Glomerular visceral epithelial cell (primary cell): ENCODE measurements around the gene NUS1.
A peak's percentile ranks its signal among the peaks of the same experiment; 100 is the strongest.
"Not testable (repeated sequence)": the region's sequence is repeated elsewhere in the genome, so short reads cannot be mapped to it uniquely, and the experiment has no call there.

Source experiments
- DNase-seq: peaks from one replicate; pipeline ENCODE4 v3.0.0-alpha.2; 2016; ENCODE audit errors: extremely low spot score

Gene NUS1

DNA sequence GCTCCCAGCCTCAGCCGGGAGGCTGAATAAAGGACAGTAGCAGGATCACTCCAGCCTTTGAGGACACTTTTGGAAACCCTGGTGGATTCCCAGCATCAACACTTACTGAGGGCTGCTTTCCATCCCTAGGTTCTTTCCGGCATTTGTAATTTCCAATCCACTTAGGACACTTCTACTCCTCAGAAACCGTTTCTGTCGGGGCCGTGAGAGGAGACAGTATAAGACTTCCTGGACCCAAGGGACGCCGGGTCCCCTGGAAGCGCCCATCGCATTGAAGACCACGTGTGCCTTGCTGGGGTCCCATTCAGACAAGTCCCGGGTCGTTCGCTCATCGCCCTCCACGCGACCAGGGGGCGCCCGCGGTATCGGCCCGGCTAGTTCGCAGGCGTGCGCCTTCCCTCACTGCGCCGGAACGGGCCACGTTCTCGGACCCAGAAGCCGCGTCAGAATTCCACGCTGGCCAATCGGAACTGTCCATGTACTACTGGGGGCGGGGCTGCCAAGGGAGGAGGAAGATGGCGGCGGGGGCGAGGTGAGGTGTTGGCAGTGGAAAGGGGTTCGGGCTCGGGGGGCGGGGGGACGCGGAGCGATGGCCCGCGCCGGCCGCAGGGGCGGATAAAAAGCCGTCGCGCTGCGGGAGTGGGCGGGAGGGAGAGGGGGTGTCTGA is at the start of gene NUS1:
NUS1 (plus strand) TSS at position 479 of the 667 bp plus-strand sequence. CDS start 202 bp downstream, outside the sequence.
- peak; percentile 97 for DNase-seq

DNA sequence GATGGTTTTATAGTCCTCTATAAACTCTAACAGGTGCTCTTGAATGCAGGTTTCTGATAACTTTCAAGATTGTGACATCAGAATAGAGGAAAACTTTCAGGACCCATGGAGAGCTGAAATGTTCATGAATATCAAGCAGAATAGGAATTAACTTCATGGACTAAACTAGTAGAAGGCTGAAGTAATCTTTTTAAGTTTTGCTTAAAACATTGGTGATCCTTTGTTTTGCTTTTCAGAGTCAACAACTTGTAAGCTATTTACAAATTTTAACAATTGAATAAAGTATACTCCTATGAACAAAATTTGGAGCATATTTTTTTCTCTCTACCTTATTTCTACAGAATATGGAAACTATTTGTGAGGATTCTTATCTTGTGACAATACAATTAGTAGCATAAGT is 47.7 kb upstream of the NUS1 start:
- DNase-seq, result no peak

DNA sequence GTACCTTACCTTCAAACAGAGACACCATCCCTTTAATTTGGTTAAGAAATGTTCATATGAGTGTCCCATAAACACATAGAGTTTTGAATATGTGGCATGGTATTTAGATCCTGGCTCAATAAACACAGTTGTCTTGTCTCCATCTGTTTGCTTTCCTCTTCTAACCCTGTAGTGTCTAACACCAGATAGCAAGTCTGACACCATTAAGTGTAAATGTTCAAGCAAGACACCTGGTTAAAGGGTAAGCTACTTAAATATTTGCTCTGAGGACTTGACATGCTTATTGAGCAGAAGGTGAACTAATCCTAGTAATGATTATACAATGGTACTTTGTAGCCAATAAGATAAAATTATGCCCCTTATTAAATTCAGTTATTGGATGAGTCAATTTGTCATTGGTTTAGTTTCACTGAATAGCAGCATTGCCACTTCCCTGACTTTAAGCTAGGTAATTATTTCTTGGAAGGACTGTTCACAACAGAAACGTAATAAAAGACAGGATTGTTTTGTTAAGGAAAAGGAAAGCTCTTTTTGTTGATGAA is 46.1 kb upstream of the NUS1 start:
- no peak for DNase-seq

DNA sequence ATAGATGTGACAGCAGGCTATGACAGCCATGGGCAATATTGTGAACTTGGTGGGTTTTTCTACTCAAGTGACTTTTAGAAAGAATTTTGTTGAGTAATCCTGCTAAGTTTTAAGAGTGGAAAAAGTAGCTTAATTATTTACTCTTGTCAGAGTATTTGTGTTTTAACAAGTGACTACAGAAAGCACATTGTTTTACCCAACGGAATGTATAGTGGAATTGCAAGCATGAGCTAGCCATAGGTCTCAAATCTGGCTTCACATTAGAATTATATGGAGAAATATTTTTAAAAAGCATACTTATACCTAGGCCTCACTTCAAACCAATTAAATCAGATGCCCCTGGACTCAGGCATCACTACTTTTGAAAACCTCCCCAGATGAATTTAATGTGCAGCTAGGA is 37.5 kb upstream of the NUS1 start:
- DNase-seq, result no peak

DNA sequence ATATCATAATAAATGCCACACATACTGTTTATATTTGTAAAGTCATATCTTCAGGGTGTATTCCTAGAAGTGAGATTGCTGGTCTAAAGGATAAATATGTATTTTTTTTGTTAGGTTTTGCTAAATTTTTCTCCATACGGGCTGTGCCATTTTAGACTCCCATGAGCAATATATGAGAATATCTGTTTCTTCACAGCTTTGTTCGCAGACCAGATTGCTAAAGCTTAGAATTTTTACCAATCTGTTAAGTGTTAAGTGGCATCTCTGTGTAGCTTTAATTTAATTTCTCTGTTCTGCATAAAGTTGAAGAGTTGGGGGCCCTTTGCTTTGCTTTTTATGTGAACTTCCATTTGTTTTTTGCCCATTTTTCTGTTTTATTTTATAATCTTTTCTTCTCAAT is 32.3 kb upstream of the NUS1 start:
- no peak for DNase-seq

DNA sequence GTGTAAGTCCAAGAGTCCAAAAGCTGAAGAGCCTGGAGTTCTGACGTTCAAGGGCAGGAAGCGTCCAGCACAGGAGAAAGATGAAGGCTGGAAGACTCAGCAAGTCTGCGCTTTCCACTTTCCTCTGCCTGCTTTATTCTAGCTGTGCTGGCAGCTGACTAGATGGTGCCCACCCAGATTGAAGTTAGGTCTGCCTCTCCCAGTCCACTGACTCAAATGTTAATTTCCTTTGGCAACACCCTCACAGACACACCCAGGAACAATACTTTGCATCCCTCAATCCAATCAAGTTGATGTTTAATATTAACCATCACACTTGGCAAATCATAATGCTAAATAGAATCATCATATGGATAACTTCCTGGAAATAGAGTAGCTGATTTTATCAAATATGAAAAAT is 23.3 kb upstream of the NUS1 start:
- DNase-seq, result not testable (repeated sequence)

DNA sequence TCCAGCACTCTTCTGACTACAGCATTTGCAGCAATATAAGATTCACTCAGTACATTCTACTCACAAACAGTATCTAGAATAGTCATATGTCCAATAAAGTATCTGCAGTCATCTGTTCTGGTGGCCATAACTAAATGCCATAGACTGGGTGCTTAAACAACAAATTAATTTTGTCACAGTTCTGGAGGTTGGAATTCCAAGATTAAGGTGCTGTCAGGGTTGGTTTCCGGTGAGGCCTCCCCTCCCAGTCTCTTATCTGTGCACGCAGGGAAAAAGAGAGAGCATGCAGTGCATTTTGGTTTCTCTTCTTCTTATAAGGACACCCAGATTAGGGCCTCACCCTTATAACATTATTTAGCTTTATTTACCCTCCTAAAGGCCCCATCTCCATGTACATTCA is 21.3 kb upstream of the NUS1 start:
- DNase-seq, result no peak

DNA sequence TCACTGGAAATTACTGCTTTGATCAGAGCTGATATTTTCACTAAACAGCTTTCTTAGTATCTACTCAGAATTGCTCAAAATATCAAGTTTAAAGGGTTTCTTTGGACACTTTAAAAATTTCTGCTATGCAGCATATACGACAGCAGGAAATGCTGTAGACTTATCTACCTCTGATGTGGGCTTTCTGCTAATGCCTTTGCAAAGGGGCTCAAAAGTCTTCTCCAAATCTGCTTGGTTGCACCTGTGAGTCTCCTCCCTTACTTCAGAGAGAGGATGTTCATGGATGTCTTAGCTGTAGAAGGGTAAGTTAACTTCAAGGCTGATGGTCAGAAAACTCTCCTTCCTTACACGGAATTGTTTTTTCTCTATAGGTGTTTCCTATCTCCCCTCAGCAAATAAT is 19.9 kb upstream of the NUS1 start:
- no peak for DNase-seq

DNA sequence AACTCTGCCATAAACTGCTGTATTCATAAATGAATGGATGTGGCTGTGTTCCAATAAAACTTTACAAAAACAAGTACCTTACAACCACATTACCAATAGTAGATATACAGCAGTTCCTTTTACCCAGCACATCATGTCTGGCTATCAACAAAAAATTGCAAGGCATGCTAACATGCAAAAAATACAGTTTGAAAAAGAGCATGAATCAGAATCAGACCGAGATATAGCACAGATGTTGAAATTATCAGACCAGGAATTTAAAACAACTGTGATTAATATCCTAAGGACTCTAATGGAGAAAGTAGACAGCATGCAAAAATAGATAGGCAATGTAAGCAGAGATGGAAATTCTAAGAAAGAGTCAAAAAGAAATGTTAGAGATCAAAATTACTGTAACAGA is 8.4 kb upstream of the NUS1 start:
- DNase-seq, result no peak

DNA sequence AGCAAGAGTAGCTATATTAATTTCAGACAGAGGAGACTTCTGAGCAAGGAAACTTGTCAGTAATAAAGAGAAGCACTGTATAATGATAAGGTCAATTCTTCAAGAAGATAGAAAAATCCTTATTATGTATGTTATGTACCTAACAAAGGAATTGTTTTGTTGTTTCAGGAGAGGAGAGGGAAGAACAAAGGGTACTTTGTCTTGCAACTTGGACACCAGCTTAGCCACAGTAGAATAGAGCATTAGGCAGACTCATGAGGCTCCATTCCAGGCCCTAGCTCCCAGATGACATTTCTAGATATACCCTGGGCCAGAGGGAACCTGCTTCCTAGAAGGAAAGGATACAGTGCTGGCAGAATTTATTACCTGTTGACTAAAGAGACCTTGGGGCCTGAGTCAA is 6.5 kb upstream of the NUS1 start:
- no peak for DNase-seq

DNA sequence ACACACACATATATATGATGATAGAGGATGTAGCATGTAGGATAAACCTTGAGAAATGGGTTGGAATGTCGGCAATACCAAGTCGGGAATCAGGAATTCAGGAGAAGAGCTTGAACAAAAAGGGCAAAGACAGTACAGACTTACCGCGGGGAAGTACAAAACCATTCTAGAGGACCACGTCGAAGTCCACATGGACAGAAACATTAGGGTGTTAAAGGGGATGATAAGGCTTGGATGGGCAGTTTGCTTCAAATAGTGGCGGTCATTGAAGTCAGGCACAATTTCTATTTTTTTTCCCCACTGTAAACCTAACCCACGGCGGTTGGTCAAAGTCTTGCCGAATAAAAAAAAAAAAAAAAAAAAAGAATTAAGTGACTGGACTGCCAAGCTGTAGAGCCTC is 766 bp upstream of the NUS1 start:
- peak; percentile 3 for DNase-seq

DNA sequence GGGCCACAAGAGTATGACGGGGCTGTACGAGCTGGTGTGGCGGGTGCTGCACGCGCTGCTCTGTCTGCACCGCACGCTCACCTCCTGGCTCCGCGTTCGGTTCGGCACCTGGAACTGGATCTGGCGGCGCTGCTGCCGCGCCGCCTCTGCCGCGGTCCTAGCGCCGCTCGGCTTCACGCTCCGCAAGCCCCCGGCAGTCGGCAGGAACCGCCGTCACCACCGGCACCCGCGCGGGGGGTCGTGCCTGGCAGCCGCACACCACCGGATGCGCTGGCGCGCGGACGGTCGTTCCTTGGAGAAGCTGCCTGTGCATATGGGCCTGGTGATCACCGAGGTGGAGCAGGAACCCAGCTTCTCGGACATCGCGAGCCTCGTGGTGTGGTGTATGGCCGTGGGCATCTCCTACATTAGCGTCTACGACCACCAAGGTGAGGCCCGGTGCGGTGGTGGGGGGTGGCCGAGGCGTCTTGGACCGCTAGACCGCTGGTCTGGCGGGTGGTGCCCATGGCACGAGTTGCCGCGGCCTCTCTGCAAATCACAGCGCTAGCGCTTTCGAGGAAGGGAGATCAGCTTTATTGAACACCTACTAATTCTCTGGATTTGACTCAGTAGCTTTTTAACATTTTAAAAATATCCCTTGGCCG is 511 bp downstream of the NUS1 start:
- peak; percentile 15 for DNase-seq

DNA sequence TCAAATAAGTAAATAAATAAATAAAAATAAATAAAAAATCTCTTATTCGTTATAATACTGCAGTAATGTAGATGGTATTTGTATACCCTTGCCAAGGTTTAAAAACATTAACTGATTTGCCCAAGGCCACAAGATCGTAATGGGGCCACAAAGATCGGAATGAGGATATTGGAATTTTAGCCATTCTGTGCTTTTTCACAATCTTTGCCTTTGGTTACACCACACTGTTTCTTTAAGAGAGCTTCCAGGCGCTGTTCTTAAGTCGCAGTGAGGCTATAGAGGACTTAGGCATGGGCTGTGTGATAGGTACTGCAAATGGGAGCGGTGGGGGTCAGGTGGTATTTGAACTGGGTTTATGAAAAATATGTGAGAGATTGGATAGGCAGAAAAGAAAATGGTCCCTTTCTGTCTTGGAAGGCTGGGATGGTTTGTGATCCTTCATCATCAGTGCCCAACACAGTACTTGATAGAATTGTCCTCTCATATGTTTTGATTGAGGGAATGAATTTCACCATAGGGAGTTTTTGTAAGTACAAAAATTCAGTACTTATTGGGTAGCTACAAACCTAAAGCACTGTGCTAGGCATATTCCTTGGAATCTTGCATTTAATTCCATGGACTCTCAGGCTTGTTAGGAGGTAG is 1.4 kb downstream of the NUS1 start:
- DNase-seq, result peak; percentile 5

DNA sequence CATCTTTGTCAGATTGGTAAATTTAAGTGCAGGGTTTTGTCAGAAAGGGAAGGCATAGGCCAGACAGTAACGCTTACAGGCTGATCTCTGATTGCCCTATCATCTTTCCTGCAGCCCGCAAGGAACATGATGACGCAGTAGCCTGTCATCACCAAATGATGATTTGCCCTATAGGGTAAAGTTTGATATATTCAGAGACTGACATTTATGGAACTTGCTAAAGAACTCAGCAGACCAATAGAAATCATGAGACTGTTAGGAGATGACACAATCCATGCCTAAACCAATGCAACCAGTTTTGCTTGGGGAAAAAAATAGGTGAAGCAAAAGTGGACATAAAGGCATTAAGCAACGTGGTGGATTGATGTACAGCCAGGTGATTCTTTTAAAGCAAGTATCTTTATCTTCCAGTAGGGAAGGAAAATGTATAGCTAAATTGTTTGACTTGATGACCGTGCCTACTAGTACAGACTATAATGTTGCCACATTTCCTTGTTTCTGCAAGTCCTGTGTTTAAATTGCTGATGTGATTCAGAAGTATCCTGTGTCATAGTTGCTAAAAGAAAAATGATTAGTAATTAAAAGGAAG is 2.4 kb downstream of the NUS1 start:
- DNase-seq, result no peak

DNA sequence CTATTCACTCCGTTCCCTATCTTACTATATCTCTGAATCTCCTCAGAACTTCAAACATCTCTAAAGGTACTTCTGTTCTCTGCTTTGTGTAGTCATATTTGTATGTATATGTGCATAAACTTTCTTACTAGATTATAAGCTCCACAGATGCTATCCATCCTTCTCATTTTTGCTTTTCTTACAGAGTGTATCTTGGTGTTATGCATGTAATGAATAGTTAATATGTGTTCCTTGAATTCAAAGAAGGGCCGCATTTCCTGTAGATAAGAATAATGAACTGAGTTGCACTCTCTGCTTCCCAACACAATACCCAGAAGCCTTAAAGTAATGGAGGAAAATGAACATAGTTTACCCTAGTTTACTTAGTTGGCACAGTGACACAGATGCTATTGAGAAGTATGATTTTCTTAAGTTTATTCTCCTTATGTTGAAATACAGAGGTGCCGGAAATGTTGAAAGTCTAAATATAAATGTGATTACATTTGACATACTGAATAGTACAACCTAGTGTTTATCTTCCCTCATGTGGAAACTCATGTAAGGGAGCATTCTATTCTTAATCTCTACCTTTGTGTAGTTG is 6.0 kb downstream of the NUS1 start:
- DNase-seq, result no peak

DNA sequence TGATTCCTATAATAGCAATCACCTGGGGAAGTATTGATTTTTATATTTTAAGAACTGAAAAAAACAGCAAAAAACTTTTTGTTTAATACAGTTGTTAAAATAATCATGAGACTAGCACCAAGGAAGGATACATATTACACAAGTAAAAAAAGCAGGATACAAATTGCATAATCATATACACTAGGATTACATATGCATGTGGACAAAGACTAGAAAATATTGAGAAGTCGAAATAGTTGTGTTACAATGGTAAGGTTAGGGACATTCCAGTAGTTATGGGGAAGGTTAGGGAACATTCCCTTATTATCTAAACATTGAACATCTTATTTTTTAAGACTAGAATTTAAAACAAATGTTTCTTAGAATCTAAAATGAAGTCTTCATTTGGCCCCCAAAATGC is 9.5 kb downstream of the NUS1 start:
- DNase-seq, result no peak

DNA sequence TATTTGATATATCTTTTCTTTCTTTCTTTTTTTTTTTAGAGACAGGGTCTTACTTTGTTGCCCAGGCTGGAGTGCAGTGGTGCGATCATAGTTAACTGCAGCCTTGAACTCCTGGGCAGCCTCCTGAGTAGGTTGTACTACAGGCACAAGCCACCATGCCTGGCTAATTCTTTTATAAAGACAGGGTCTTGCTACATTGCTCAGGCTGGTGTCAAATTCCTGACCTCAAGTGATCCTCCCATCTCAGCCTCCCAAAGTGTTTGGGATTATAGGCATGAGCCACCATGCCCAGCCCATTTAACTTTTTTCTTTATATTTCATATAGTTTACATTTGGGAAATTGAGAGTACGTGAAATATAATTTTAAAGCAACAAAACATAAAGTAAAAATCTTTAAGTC is 10.1 kb downstream of the NUS1 start:
- DNase-seq, result no peak

DNA sequence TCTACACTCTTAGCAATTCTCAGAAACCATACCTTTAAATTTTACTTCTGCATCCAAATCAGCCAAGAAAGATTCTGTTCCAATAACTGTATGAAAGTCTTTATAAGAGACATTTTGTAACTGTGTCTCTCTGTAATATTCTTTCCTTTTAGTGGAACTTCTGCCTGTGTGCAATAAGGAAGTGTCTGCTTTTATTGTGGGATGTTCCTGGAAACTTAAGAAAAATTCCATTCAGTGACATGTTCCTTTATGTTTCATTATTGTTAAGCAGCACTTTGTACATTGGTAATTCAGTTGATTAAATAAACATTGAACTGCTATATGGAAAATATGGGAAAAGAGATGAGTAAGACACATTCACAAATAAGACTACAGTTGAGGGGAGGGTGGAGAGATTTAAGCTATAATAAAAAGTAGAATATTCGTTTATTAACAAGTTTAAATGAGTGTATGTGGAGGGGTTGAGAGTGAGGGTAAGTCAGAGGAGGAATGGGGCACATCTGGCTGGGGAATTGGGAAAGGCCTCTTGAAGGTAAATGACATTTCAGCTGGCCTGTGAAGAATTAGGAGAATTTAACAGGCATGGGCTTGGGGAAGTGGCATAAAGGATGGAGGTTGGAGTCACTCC is 11.9 kb downstream of the NUS1 start:
- DNase-seq, result no peak

DNA sequence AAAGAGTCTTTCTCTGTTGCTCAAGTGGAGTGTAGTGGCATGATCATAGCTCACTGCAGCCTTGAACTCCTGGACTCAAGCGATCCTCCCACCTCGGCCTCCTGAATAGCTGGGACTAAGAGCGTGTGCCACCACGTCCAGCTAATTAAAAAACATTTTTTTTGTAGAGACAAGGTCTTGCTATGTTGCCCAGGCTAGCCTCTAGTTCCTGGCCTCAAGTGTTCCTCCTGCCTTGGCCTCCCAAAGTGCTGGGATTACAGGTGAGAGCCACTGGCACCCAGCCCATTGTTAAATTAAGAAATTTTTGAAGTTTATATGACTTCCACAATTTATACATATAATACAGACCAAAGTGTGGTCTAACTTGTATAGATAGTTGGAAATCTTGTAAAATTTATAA is 14.3 kb downstream of the NUS1 start:
- DNase-seq, result not testable (repeated sequence)

DNA sequence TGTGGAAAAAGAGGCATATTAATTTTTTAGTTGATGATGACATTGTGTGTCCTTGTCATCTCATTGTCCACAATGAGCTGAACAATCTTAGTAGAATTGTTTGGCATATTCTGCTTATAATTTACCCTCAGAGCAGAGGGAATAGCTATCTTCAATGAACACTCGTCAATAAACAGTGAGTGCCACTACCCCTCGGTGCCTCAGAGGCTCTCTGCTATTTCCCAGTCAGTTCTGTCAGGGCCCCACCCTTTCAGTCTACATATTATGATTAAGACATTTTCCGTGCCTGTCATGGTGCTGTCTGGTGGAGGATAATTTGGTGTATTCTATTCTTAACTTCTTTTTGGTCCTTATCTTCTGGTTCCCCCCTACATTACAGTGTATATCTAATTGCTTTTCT is 31.2 kb downstream of the NUS1 start:
- DNase-seq, result no peak

DNA sequence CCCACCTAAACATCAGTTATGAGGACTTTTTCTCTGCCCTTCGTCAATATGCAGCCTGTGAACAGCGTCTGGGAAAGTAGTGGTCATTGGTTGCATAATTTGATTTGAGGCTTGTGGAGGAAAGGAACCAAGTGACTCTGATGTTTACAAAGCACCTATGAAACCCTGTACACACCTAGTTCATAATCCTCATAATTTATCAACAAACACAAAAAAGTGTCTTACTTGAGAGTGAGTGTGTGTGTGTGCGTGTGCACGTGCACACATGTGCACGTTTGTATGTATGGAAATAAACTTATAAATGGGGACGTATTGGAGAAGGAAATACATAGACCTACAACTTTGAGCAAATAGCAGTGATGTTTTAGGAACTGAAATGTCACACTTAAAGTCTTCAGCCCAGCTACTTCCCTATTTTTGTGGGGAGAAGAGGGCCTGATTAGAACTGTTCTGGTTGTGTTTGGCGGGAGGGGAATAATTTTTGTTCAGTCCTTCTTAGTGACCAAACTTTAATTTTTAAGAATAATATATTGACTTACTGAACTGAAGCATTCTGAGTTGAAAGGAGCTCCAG is 31.8 kb downstream of the NUS1 start:
- not testable (repeated sequence) for DNase-seq
